Renal cortex interstitium (tissue), 15 donors: Measurements from ENCODE around the gene ZFP14. TPM values are rescaled to one million over a fixed set of nuclear protein-coding genes. Genes with fewer than 3 reads are reported as not detected.

Source experiments
- DNase-seq, 11 donors: peaks; one replicate each; pipeline ENCODE4 v3.0.0-alpha.2; 2013; ENCODE audit warnings: low read depth in 9 of 11, low spot score in 4 of 11; ENCODE audit errors: extremely low read depth in 1 of 11
- long read RNA-seq, 16 experiments: transcript quantifications; one replicate each; lab custom pipeline, GENCODE V29; 2026
- polyA plus RNA-seq, 3 donors: library from polyadenylated mRNA; unstranded; fragments of 120-200 nt; gene quantifications; one replicate each; pipeline ENCODE4 v1.2.1, GENCODE V29; 2013; ENCODE audit not compliant: insufficient read length in 3 of 3

Gene ZFP14
- polyA plus RNA-seq, result 10 to 100 TPM; 11.4 to 14.1 (median 13.3) TPM
- long read RNA-seq, donor 1, full-length matches to known transcripts, result 1 of 1 reads
- long read RNA-seq, donor 1, partial matches to known transcripts, result 0 of 1 reads
- long read RNA-seq, donor 1, other reads (novel, unspliced or antisense), result 0 of 1 reads
- long read RNA-seq, donor 2, result 0 reads
- long read RNA-seq, donor 3, full-length matches to known transcripts, result 2 of 2 reads
- long read RNA-seq, donor 3, partial matches to known transcripts, result 0 of 2 reads
- long read RNA-seq, donor 3, other reads (novel, unspliced or antisense), result 0 of 2 reads
- long read RNA-seq, donor 4, result 0 reads
- long read RNA-seq, donor 5, full-length matches to known transcripts, result 3 of 3 reads
- long read RNA-seq, donor 5, partial matches to known transcripts, result 0 of 3 reads
- long read RNA-seq, donor 5, other reads (novel, unspliced or antisense), result 0 of 3 reads
- long read RNA-seq, donor 6, full-length matches to known transcripts, result 2 of 2 reads
- long read RNA-seq, donor 6, partial matches to known transcripts, result 0 of 2 reads
- long read RNA-seq, donor 6, other reads (novel, unspliced or antisense), result 0 of 2 reads
- long read RNA-seq, donor 7, result 0 reads
- long read RNA-seq, donor 8, full-length matches to known transcripts, result 2 of 2 reads
- long read RNA-seq, donor 8, partial matches to known transcripts, result 0 of 2 reads
- long read RNA-seq, donor 8, other reads (novel, unspliced or antisense), result 0 of 2 reads
- long read RNA-seq, donor 9, result 0 reads
- long read RNA-seq, donor 10, full-length matches to known transcripts, result 3 of 3 reads
- long read RNA-seq, donor 10, partial matches to known transcripts, result 0 of 3 reads
- long read RNA-seq, donor 10, other reads (novel, unspliced or antisense), result 0 of 3 reads
- long read RNA-seq, donor 11, full-length matches to known transcripts, result 2 of 2 reads
- long read RNA-seq, donor 11, partial matches to known transcripts, result 0 of 2 reads
- long read RNA-seq, donor 11, other reads (novel, unspliced or antisense), result 0 of 2 reads
- long read RNA-seq, donor 12, full-length matches to known transcripts, result 1 of 1 reads
- long read RNA-seq, donor 12, partial matches to known transcripts, result 0 of 1 reads
- long read RNA-seq, donor 12, other reads (novel, unspliced or antisense), result 0 of 1 reads
- long read RNA-seq, donor 13, full-length matches to known transcripts, result 2 of 2 reads
- long read RNA-seq, donor 13, partial matches to known transcripts, result 0 of 2 reads
- long read RNA-seq, donor 13, other reads (novel, unspliced or antisense), result 0 of 2 reads
- long read RNA-seq, donor 14, full-length matches to known transcripts, result 3 of 3 reads
- long read RNA-seq, donor 14, partial matches to known transcripts, result 0 of 3 reads
- long read RNA-seq, donor 14, other reads (novel, unspliced or antisense), result 0 of 3 reads
- long read RNA-seq, donor 15, result 0 reads
- long read RNA-seq, donor 16, full-length matches to known transcripts, result 2 of 2 reads
- long read RNA-seq, donor 16, partial matches to known transcripts, result 0 of 2 reads
- long read RNA-seq, donor 16, other reads (novel, unspliced or antisense), result 0 of 2 reads

DNA sequence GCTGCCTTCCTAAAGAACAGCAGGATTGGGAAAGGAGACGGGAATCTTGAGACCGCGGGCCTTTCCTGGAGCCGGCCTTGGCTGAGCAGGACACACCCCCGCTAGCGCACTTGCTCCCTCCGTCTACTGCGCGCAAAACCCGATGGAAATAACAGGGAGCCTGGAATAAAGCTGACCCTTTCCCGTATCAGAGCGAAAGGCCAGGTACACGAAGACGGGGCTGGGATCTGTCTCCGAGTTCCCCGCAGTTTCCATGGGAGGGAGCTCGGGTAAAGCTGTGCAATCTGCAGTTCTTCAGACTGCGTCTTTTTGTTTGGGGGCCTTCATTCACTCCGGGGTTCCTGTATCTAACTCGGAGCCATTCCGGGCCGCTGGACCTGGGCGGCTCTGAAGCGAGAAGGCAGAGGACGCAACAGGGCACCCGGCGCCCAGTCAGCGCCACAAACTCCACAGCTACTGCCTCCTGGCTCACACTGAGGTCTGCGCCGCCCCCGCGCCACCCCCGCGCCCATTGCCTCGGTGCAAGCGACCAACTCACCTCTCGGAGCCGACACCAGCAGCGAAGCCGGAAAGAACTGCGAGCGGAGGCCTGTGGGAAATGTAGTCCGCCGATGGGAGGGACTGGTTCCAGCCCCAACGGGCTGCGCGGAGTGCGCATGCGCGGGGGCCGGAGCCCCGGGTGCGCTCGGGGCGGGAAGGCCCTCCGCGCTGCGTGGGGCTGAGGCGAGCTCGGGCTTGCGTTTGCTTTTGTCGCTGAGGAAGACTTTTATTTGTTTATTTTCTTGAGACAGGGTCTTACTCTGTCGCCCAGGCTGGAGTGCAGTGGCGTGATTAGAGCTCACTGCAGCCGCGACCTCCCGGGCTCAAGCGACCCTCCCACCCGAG, at the start of gene ZFP14:
ZFP14 (minus strand) TSS at position 577 of the 885 bp plus-strand sequence. CDS start 11,309 bp downstream, outside the sequence.
- peak; percentile 86 to 95 (median 91) for DNase-seq

- no peak for DNase-seq
Measured at GRCh38 chr19:36423925-36424324, 44.9 kb upstream of the ZFP14 start.

DNA sequence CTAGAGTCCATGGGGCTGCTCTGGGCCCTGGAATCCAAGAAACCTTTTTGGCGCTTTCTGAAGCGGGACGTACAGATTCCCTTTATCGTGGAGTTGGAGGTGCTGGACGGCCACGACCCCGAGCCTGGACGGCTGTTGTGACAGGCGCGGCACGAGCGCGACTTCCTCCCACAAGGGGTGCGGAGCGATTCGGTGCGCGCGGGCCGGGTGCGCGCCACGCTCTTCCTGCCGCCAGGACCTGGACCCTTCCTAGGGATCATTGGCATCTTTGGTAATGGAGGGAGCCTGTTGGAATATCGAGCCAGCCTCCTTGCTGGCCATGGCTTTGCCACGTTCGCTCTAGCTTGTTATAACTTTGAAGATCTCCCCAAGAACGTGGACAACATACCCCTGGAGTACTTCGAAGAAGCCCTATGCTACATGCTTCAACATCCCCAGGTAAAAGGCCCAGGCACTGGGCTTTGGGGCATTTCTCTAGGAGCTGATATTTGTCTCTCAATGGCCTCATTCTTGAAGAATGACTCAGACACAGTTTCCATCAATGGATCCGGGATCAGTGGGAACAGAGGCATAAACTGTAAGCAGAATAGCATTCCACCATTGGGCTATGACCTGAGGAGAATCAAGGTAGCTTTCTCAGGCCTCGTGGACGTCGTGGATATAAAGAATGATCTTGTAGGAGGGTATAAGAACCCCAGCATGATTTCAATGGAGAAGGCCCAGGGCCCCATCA, 42.9 kb upstream of the ZFP14 start:
- no peak for DNase-seq

- peak in 10 of 11 donors; percentile 27 to 55 (median 36) for DNase-seq
Measured at GRCh38 chr19:36420961-36421748, 42.2 kb upstream of the ZFP14 start.

GRCh38 chr19:36418287-36419001, 39.4 kb upstream of the ZFP14 start, which contains the start of gene ZFP82:
Gene ZFP82, minus strand, starts transcription at chr19:36418644. Its CDS starts 8,855 bp downstream, at chr19:36409789.
- peak; percentile 68 to 87 (median 81) for DNase-seq

GRCh38 chr19:36417752-36418286, 38.8 kb upstream of the ZFP14 start:
- peak in 2 of 11 donors; percentile 24 to 47 for DNase-seq

- DNase-seq, result no peak
Measured at GRCh38 chr19:36409841-36410240, 30.8 kb upstream of the ZFP14 start.

GRCh38 chr19:36408101-36408500, 29.1 kb upstream of the ZFP14 start:
- DNase-seq, result no peak

DNA sequence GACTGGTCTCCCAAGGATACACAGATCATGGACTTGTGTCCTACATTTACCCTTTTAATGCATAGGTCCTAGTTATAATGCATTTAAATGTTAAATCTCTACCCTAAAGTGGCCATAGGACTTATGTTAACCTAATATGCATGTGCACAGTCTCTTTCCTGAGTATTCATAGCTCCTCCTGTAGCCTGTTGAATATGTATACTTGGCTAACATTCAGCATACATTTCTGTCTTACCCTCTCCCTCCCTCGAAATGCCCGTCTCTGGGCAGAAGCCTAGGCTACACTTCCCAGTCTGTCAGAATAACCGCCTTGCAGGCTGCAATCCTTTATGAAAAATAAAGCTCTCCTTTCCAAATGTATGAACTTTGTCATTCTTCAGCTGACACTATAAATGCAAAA, 25.5 kb upstream of the ZFP14 start:
- DNase-seq, result no peak

- no peak for DNase-seq
Measured at GRCh38 chr19:36401475-36401874, 22.5 kb upstream of the ZFP14 start.

- DNase-seq, result no peak
Measured at GRCh38 chr19:36398571-36398970, 19.6 kb upstream of the ZFP14 start.

GRCh38 chr19:36392916-36393673, 14.1 kb upstream of the ZFP14 start:
- no peak for DNase-seq

DNA sequence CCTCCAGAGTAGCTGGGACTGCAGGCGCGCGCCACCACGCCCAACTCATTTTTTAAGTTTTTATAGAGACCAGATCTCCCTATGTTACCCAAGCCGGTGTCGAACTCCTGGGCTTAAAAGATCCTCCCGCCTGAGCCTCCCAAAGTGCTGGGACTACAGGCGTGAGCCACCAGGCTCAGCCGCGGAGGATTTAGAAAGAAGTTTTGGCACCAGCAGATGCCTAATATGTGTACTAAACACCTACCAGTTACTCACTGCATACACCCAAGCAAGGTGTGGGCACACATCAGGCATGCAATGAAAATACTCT, 464 bp upstream of the ZFP14 start:
- no peak for DNase-seq

DNA sequence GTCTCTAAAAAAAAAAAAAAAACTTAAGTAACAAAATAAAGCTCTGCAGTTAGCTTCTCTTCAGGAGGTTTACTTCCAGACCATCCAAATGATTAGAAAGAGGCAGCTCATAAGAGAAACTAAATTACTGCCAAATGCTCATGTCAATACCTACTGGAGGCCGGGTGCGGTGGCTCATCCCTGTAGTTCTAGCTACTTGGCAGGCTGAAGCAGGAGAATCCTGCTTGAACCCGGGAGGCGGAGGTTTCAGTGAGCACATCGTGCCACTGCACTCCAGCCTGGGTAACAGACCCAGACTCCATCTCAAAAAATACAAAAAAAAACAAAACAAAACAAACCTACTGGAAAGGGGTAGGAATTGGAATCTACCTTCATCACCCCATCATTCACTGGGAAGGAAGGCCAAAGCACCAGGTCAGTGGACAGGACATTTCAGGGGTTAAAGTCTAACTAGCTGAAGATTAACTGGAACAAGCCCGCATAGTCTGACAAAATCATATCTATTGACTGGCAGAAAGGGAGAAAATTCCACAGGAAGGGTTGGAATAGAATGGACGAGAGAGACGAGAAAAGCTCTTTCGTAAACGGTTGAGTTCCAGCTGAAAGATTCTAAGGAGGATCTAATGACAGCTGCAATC, 1.3 kb downstream of the ZFP14 start:
- DNase-seq, result peak in 2 of 11 donors; percentile 0 to 2
